Muscle of back (tissue), 13 donors: ENCODE measurements around the gene SEC22B. TPM values are rescaled to one million over a fixed set of nuclear protein-coding genes. Genes with fewer than 3 reads are reported as not detected.
"Not testable (repeated sequence)": the region's sequence is repeated elsewhere in the genome, so short reads cannot be mapped to it uniquely, and the experiment has no call there.

ENCODE experiments used
- DNase-seq, 3 donors: peaks; one replicate each; pipeline versions ENCODE4 v3.0.0 to v3.0.0-alpha.2; 2013
- long read RNA-seq, 9 donors: transcript quantifications; one replicate each; lab custom pipeline, GENCODE V29; 2026
- polyA plus RNA-seq, 10 donors: library from polyadenylated mRNA; unstranded; fragments of 120-200 nt; gene quantifications; one replicate each; pipeline ENCODE4 v1.2.1, GENCODE V29; 2013; ENCODE audit not compliant: insufficient read length in 10 of 10

The SEC22B gene
- 10 to 100 TPM; 22.3 to 32.7 (median 26.8) TPM for polyA plus RNA-seq
- long read RNA-seq, donor 1, full-length matches to known transcripts = 16 of 16 reads
- long read RNA-seq, donor 1, partial matches to known transcripts = 0 of 16 reads
- long read RNA-seq, donor 1, other reads (novel, unspliced or antisense) = 0 of 16 reads
- long read RNA-seq, donor 2, full-length matches to known transcripts = 22 of 22 reads
- long read RNA-seq, donor 2, partial matches to known transcripts = 0 of 22 reads
- long read RNA-seq, donor 2, other reads (novel, unspliced or antisense) = 0 of 22 reads
- long read RNA-seq, donor 3 = 0 reads
- long read RNA-seq, donor 4, full-length matches to known transcripts = 13 of 13 reads
- long read RNA-seq, donor 4, partial matches to known transcripts = 0 of 13 reads
- long read RNA-seq, donor 4, other reads (novel, unspliced or antisense) = 0 of 13 reads
- long read RNA-seq, donor 5, full-length matches to known transcripts = 35 of 35 reads
- long read RNA-seq, donor 5, partial matches to known transcripts = 0 of 35 reads
- long read RNA-seq, donor 5, other reads (novel, unspliced or antisense) = 0 of 35 reads
- long read RNA-seq, donor 6, full-length matches to known transcripts = 26 of 180 reads
- long read RNA-seq, donor 6, partial matches to known transcripts = 154 of 180 reads
- long read RNA-seq, donor 6, other reads (novel, unspliced or antisense) = 0 of 180 reads
- long read RNA-seq, donor 7, full-length matches to known transcripts = 19 of 19 reads
- long read RNA-seq, donor 7, partial matches to known transcripts = 0 of 19 reads
- long read RNA-seq, donor 7, other reads (novel, unspliced or antisense) = 0 of 19 reads
- long read RNA-seq, donor 8, full-length matches to known transcripts = 19 of 19 reads
- long read RNA-seq, donor 8, partial matches to known transcripts = 0 of 19 reads
- long read RNA-seq, donor 8, other reads (novel, unspliced or antisense) = 0 of 19 reads
- long read RNA-seq, donor 9, full-length matches to known transcripts = 2 of 2 reads
- long read RNA-seq, donor 9, partial matches to known transcripts = 0 of 2 reads
- long read RNA-seq, donor 9, other reads (novel, unspliced or antisense) = 0 of 2 reads

- peak; percentile 95 to 97 (median 95) for DNase-seq
Observed at GRCh38 chr1:120176092-120176855, at the start of gene SEC22B. TSS of gene SEC22B (minus strand) at chr1:120176520. CDS start at chr1:120176381, 139 bp downstream.

GRCh38 chr1:120217933-120218332 is 41.6 kb upstream of the SEC22B start:
- peak; percentile 42 to 72 (median 46) for DNase-seq

DNA sequence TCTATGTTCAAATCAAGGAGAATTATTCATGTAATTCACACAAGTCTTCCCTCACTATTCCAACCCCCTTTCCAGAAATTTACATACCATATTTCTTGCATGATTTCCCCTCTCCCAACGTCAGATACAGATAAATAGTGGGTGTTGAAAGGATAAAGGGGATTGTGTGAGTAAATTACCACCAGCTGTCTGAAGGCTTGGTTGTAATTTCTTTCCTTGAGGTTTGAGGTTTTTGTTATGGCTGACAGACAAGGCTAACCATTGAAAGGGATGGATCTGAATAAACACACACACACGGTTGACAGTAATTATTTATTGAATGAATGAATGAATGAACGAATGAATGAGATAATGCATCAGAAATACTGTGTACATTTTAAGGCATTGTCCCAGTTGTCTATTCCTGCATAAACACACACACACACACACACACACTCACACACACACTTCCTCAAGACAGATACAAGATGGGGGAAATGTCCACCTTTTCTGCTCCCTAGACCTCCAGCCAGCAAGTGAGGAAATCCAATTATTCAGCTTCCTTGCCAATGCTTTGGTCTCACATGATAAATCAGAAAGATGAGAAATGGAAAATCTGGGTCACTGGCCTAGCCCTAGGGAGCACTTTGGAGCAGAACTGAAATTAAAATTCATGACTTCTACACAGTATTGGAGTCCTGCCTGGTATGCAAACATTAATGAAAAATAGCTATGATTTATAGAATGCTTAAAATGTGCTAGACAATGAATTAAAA is 41.0 kb upstream of the SEC22B start:
- DNase-seq = peak; percentile 28 to 87 (median 71)

- not testable (repeated sequence) for DNase-seq
Observed at GRCh38 chr1:120213606-120214005, 37.3 kb upstream of the SEC22B start.

- not testable (repeated sequence) for DNase-seq
Observed at GRCh38 chr1:120210754-120211153, 34.4 kb upstream of the SEC22B start.

DNA sequence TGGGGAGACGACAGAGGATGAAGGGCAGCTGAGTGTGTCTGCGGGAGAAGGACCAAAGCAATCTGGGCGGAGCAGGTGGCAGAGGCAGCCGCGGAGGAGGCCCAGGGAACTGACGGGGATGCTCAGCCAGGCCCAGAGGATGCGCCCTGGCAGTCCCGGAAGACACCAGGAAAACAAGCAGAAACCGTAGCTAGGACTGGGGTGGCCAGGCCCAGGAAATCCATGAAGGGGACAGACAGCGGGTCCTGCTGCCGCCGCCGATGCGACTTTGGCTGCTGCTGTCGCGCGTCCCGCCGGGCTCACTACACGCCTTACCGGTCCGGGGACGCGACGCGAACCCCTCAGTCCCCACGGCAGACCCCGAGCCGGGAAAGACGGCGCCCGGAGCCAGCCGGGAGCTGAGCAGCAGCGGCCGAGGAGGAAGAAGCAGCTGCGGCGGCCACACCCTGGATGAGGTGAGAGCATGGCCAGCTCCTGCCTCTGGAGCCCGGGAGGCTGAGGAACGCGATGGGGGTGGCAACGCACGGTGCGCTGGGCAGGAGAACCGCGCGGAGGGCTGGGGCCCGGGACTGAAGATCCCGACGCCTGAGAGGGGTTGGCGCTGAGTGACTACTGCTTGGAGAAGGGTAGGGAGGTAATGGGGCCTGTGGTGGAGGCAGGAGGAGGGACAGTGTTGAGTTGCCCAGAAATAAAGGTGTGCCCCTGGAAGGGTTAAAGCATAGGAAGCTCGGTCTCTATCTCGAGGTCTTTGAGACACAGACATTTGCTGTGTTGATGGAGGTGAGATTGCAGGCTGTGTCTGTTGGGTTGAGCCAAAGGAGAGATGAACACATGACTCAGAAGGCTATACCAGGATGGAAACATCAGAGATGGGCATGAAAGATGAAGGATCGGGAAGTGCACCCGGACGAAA is 20.8 kb upstream of the SEC22B start:
- peak in 1 of 3 donors; percentile 48 for DNase-seq

DNA sequence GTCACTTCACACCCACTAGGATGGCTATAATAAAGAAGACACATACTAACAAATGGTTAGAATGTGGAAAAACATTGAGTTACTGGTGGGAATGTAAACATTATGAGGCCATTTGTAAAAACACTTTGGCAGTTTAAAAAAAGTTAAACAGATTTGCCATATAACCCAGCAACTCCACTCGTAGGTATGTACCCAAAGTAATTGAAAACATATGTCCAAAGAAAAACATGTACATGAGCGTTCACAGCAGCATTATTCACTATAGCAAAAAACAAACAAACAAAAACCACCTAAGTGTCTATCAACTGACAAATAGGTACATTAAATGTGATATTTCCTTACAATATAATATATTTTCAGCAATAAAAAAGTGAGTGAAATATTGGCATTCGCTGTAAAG is 12.3 kb upstream of the SEC22B start:
- DNase-seq = not testable (repeated sequence)

GRCh38 chr1:120182176-120182707 is 5.9 kb upstream of the SEC22B start:
- not testable (repeated sequence) for DNase-seq

DNA sequence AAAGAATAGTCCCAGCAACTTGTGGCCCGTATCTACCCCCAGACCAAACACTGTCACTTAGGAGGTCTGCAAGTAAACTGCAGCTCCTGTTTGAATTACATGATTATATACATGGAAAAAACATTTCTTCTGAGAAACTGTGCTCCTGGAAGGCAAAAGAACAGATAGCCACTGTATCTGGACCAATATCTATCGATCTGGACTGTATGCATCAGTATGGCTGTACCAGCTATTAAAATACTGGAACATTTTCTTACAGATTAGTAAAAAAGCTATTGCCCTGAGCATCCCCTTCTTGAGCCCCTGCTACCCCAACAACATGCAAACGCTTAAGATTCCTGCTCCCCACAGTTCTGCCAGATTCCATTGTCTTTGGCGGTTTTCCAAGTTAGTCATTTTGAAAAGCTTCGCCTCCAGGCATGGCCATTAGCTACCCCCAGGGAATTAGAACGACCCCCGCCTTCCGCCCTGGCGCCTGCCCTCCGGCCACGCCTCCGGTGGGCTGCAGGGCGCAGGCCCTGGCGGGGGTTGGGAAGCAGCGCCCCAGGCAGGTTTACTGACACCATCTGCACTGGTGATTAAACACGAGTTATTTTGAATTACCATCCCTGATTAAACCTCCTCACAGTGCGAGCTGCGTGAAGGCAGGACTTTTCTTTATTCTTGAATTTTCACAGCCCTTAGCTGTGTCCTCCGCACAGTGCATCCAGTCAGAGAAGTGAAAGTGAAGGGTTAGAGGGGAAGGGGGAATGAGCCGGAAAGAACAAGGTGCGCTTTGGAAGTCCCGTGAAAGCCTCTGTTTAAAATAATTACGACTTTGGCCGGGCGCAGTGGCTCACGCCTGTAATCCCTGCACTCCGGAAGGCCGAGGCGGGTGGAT is 3.7 kb upstream of the SEC22B start:
- peak; percentile 54 to 82 (median 82) for DNase-seq

DNA sequence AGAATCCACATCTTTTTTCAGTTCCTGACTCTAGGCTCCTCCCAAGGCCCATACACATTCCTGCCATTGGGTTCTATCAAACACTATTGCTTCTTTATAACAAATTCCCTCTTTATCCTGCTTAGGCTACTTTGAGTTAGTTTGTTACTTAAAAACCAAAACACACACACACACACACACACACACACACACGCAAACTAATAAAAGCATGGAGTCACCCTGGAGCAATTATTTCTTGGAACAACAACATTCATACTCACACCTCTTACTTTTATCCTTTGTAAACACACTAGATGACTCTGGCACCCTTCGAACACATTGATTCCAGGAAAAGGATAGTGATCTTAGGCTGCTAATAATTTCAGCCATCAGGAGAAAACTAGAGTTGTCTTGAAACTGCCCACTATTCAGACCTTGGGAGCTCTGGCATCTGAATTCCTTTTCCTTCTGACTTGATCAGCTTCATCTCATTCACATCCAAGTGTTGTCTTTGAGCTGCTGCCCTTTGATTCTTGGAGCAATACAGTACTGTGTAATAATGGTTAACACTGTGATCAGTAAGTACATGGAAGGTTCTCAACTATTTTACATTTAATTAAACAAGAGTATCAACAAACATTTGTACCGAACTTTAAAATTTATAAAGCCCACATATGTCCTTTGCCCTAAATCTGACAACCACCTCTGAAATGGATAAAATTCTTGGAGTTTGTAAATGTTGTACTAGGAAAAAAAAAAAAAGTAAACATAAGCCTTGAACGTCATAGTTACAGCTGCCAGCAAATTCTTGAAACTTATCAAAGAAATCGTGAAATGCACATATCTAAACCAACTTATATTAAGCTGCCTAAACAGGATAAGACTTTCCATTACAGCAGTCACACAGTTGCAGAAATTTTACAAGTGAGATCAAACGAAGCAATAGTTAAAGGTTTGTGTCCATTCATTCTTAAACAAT is 2.8 kb upstream of the SEC22B start:
- DNase-seq = peak; percentile 38 to 77 (median 74)

DNA sequence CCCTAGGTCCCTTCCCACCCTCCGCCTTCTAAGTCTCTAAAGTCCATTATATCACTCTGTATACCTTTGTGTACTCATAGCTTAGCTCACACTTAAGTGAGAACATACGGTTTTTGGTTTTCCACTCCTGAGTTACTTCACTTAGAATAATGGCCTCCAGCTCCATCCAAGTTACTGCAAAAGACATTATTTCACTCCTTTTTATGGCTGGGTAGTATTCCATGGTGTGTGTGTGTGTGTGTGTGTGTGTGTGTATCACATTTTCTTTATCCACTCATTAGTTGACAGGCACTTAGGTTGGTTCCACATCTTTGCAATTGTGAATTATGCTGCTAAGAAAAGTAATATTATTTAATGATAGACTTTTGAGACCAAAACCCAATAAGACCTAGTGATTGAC is 1.7 kb upstream of the SEC22B start:
- not testable (repeated sequence) for DNase-seq

GRCh38 chr1:120175688-120176087 is 632 bp downstream of the SEC22B start:
- DNase-seq = not testable (repeated sequence)

DNA sequence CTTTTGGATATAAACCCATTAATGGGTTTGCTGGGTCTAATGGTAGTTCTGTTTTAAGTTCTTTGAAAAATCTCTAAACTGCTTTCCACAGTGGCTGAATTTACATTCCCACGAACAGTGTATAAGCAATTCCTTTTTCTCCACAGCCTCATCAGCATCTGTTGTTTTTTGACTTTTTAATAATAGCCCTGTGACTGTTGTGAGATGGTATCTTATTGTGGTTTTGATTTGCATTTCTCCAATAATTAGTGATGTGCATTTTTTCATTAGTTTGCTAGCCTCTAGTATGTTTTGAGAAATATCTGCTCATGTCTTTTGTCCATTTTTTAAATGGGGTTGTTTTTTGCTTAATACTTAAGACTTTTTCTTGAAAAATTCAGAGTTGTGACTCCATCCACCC is 11.6 kb downstream of the SEC22B start:
- DNase-seq = not testable (repeated sequence)

DNA sequence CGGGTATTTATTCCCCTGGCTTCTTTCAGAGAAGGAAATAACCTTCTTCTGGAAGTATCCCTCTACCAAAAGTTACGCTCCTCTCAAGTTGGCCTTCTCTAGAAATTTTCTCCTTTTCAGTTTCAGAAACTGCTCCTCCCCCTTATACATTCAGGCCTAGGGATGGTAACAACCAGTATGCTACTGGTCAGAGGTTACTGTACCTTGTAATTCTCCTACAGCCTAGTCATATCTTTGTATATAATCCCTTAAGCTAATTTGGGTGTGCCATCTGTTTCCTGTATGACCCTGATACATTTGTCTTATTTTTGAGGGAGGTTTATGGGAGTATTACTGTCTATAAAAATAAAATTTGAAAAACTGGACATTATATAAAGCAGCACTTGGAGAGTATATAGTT is 14.3 kb downstream of the SEC22B start:
- not testable (repeated sequence) for DNase-seq

DNA sequence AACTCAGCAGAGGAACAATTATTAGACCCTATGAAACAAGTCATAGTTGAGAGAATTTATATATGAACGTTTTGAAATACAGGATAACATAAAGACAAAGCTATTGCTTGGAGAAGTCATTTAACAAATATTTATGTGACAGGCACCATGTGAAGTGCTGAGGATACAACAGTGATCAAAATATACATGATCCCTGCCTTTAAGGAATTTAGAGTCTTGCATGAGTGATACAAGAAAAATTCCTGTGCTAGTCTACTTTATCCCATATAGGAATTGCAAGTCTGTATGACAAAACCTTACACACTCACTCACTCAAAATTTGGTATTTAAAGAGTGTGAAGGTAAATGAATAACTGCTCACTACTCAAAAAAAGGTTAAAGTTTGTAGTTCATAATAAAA is 17.8 kb downstream of the SEC22B start:
- DNase-seq = not testable (repeated sequence)

DNA sequence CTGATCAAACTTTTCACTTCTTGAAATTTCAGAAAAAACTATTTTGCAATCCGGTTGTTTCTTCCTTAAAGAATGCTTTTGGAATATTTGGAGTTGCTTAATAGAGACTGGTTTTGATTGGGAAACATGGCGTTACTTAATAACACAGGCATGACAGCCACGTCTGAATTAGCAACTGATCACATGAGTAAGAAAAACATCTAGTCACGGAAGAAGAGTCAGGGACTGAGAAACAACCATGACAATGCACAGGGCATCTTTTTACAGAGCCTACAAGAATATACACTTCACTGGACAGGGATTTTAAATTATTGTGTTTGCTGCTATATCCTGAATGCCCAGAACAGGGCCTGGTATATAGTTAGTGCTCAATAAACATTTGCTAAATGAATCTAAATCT is 18.2 kb downstream of the SEC22B start:
- not testable (repeated sequence) for DNase-seq
